ENCODE results near the gene DVL3. TPM values are rescaled to one million over a fixed set of nuclear protein-coding genes. Genes with fewer than 3 reads are reported as not detected.

DVL3 gene
- total RNA-seq, 1 donor from 2014 or later: 159 TPM

- no peaks in the 10 kb centered on the region for H3K27me3 Mint-ChIP-seq (ENCODE audit: low read depth)
- peaks cover 10% of the 10 kb centered on the region for H3K36me3 Mint-ChIP-seq
- H3K9me3 Mint-ChIP-seq: no peaks in the 10 kb centered on the region
- no peak for DNase-seq (ENCODE audit: low spot score in 2 of 2, unreplicated experiment in 2 of 2)
- peaks cover 34% of the 10 kb centered on the region for H3K4me1 Mint-ChIP-seq
- H3K4me3 Mint-ChIP-seq: peak overlapping the region; percentile 96
- H3K27ac Mint-ChIP-seq: peak overlapping the region; percentile 96
- no peak for TF ChIP-seq CTCF (IDR thresholded peaks at IDR 0.05; ENCODE audit: unreplicated experiment)
These were observed 19.3 kb upstream of the DVL3 start for GRCh38 chr3:184135911-184136260.

GRCh38 chr3:184140436-184140835, 14.7 kb upstream of the DVL3 start:
- H3K36me3 Mint-ChIP-seq: peaks cover 20% of the 10 kb centered on the region
- no peak for DNase-seq (ENCODE audit: low spot score in 2 of 2, unreplicated experiment in 2 of 2)
- TF ChIP-seq CTCF (IDR thresholded peaks at IDR 0.05; ENCODE audit: unreplicated experiment): no peak
- no peak overlapping the region for H3K27ac Mint-ChIP-seq
- no peaks in the 10 kb centered on the region for H3K9me3 Mint-ChIP-seq
- no peaks in the 10 kb centered on the region for H3K27me3 Mint-ChIP-seq (ENCODE audit: low read depth)
- no peak overlapping the region for H3K4me3 Mint-ChIP-seq
- H3K4me1 Mint-ChIP-seq: peaks cover 23% of the 10 kb centered on the region

DNA sequence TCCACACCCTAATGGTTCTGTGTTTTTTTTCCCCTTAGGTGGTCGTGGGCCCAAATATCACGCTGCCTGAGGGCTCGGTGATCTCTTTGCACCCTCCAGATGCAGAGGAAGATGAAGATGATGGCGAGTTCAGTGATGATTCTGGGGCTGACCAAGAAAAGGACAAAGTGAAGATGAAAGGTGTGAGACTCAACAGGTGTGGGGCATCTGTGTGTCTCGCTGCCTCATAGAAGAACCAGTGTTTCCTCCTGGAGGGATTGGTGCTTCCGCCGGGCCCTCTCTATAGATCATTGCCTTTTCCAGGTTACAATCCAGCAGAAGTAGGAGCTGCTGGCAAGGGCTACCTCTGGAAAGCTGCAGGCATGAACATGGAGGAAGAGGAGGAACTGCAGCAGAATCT, 13.0 kb upstream of the DVL3 start:
- Mint-ChIP-seq H3K9me3 (no peaks in the 10 kb centered on the region), H3K36me3 (peaks cover 20% of the 10 kb centered on the region), H3K27me3 (ENCODE audit: low read depth) (no peaks in the 10 kb centered on the region), H3K4me1 (peaks cover 7% of the 10 kb centered on the region), H3K27ac (no peak overlapping the region), H3K4me3 (no peak overlapping the region)
- TF ChIP-seq CTCF (IDR thresholded peaks at IDR 0.05; ENCODE audit: unreplicated experiment): no peak
- DNase-seq (ENCODE audit: low spot score in 2 of 2, unreplicated experiment in 2 of 2): no peak

DNA sequence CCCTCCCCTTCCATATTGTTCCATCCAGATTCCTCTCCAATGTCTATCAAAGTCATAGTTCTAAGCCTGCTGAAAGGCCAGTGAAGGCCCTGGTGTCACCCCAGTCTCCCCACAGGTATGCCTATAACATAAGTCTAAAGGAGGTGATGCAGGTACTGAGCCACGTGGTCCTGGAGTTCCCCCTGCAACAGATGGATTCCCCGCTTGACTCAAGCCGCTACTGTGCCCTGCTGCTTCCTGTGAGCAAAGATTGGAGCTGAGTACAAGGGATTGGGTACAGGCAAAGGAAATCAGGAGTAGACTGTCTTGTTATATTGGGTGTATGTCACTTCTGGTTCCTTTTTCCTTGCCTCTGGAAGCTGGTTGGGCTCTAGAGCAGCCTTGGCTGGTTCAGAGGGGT, 11.8 kb upstream of the DVL3 start:
- Mint-ChIP-seq H3K4me3 (no peak overlapping the region), H3K27me3 (ENCODE audit: low read depth) (no peaks in the 10 kb centered on the region), H3K9me3 (no peaks in the 10 kb centered on the region), H3K36me3 (peaks cover 17% of the 10 kb centered on the region), H3K4me1 (no peaks in the 10 kb centered on the region), H3K27ac (no peak overlapping the region)
- DNase-seq (ENCODE audit: low spot score in 2 of 2, unreplicated experiment in 2 of 2): no peak
- no peak for TF ChIP-seq CTCF (IDR thresholded peaks at IDR 0.05; ENCODE audit: unreplicated experiment)

DNA sequence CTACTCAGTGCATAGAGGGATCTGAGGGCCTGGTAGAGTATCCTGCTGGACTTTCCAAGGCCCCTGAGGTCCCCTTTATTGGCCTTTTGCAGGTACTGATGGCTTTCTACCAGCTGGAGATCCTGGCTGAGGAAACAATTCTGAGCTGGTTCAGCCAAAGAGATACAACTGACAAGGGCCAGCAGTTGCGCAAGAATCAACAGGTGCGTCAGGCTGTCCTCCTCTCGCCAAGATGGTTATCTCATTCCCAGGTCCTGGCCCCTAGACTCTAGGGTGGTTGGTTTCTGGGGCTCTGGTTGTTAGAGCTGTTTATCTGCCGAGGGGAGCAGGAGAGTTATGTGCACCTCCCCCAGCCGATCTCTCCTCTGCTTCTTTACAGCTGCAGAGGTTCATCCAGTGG, 10.7 kb upstream of the DVL3 start:
- no peak overlapping the region for H3K4me3 Mint-ChIP-seq
- peaks cover 17% of the 10 kb centered on the region for H3K36me3 Mint-ChIP-seq
- H3K27ac Mint-ChIP-seq: no peak overlapping the region
- H3K9me3 Mint-ChIP-seq: no peaks in the 10 kb centered on the region
- no peak for DNase-seq (ENCODE audit: low spot score in 2 of 2, unreplicated experiment in 2 of 2)
- H3K27me3 Mint-ChIP-seq (ENCODE audit: low read depth): no peaks in the 10 kb centered on the region
- TF ChIP-seq CTCF (IDR thresholded peaks at IDR 0.05; ENCODE audit: unreplicated experiment): no peak
- no peaks in the 10 kb centered on the region for H3K4me1 Mint-ChIP-seq

DNA sequence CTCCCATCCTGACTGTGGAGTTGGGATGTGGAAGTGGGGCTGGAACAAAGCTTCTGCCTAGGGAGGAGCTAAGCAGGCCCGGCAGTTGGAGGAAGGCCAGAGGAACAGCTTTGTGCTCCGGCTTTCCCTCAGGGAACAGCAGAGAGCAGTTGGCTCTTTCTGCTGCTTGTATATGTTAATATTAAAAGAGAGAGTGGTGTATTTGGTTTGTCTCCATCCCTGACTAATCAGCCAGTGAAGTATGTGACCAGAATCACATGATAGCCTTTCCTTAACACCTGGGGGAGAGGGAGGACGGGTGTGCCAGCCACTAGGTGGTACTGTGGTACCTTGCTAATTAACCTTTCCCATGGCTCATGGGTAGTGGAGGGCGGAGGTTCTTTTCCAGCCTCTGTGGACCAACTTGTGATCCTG, 10.1 kb upstream of the DVL3 start:
- no peaks in the 10 kb centered on the region for H3K4me1 Mint-ChIP-seq
- H3K4me3 Mint-ChIP-seq: no peak overlapping the region
- TF ChIP-seq CTCF (IDR thresholded peaks at IDR 0.05; ENCODE audit: unreplicated experiment): no peak
- peaks cover 15% of the 10 kb centered on the region for H3K36me3 Mint-ChIP-seq
- no peaks in the 10 kb centered on the region for H3K9me3 Mint-ChIP-seq
- H3K27me3 Mint-ChIP-seq (ENCODE audit: low read depth): no peaks in the 10 kb centered on the region
- DNase-seq (ENCODE audit: low spot score in 2 of 2, unreplicated experiment in 2 of 2): no peak
- peak overlapping the region; percentile 77 for H3K27ac Mint-ChIP-seq

All from mesothelial cell of epicardium (in vitro differentiated cells).